Central memory CD4-positive, alpha-beta T cell (primary cell): ENCODE results near the gene PAX1.

Experiments used
- DNase-seq: peaks from one replicate; pipeline ENCODE4 v3.0.0; 2022

The PAX1 gene

GRCh38 chr20:21741266-21741665 lies 35.8 kb downstream of the PAX1 start:
- DNase-seq: no peak

- DNase-seq: no peak
Observed at GRCh38 chr20:21762646-21763045, 57.2 kb downstream of the PAX1 start.

GRCh38 chr20:21767200-21767738 lies 61.8 kb downstream of the PAX1 start:
- DNase-seq: no peak

- DNase-seq: no peak
Observed at GRCh38 chr20:21767739-21768223, 62.3 kb downstream of the PAX1 start.
